G401.6 (cell line): Measurements from ENCODE around the gene ARHGAP21.

ENCODE experiments used
- FAIRE-seq: peaks from 2 replicates; lab custom pipeline; 2012; peaks lifted over from hg19 to GRCh38; lab: Jason Lieb, UNC

The ARHGAP21 gene

DNA sequence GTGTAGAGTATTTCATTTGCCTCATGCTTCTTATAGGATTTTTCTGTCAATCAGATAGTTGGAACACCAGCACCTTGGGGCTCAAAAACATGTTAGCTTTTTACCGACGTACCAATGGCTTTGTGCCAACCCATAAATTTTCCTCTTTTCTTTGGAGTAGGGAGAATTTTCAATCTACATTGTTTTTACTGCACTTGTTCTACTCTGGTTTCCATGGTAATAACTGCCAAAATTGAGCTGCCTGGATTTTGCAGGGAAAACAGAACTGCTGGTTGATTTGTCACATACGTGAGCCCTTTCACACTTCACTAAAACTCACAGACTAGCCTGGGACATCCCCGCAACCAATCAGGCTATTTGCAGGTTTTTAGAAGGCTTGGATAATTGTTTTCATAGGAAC is 189.7 kb downstream of the ARHGAP21 start:
- no peak for FAIRE-seq
